ENCODE results near the gene ZNF680.

Gene ZNF680

GRCh38 chr7:64485623-64486022 is 77.2 kb downstream of the ZNF680 start:
- no peak overlapping the region for H3K4ac ChIP-seq (ENCODE audit: low read length)
- H3K9me3 ChIP-seq (replicated peaks in 1 of 2; ENCODE audit: control insufficient read depth in 2 of 2, insufficient read depth in 1 of 2, low read depth in 1 of 2, low read length in 2 of 2), result peaks cover 0 to 6% of the 10 kb centered on the region in 2 donors
- H2AFZ ChIP-seq (ENCODE audit: low read length), result no peak overlapping the region
- H2BK5ac ChIP-seq (ENCODE audit: low read length), result no peak overlapping the region
- DNase-seq (ENCODE audit: low spot score), result no peak
- H2BK12ac ChIP-seq (ENCODE audit: low read length), result no peak overlapping the region
- no peaks in the 10 kb centered on the region for H3K4me1 ChIP-seq (ENCODE audit: control insufficient read depth in 2 of 2, insufficient read depth in 1 of 2, low read depth in 1 of 2, low read length in 2 of 2)
- H3K18ac ChIP-seq (ENCODE audit: low read length), result no peak overlapping the region
- no CpG with 5 or more reads among the region's 1 CpG for WGBS, 2 donors (ENCODE audit: extremely low coverage in 2 of 2, insufficient read length in 2 of 2, insufficient replicate concordance in 1 of 2)
- H3K4me3 ChIP-seq (ENCODE audit: low read length in 2 of 2), result no peak overlapping the region
- no peak overlapping the region for H2AK5ac ChIP-seq (ENCODE audit: low read depth, low read length)
- H3K36me3 ChIP-seq (replicated peaks in 1 of 2; ENCODE audit: control insufficient read depth in 2 of 2, insufficient read depth in 2 of 2, low read length in 2 of 2), result no peaks in the 10 kb centered on the region
- H3K79me1 ChIP-seq (ENCODE audit: low read depth, low read length), result no peaks in the 10 kb centered on the region
- no peak overlapping the region for H2BK15ac ChIP-seq (ENCODE audit: low read length)
- no peak overlapping the region for H4K91ac ChIP-seq (ENCODE audit: low read depth, low read length, poor library complexity)
- H3K27me3 ChIP-seq (ENCODE audit: control insufficient read depth in 3 of 3, insufficient read depth in 3 of 3, low read depth in 1 of 3, low read length in 3 of 3), result no peaks in the 10 kb centered on the region
- no peak overlapping the region for H3K14ac ChIP-seq (ENCODE audit: low read length)
- no peak overlapping the region for H3K4me2 ChIP-seq (ENCODE audit: insufficient read depth, low read length, poor library complexity, severe bottlenecking)
- no peak overlapping the region for H3K9ac ChIP-seq (ENCODE audit: low read depth, low read length, poor library complexity)
- no peak overlapping the region for H4K8ac ChIP-seq (ENCODE audit: low read depth, low read length)
- no peak overlapping the region for H2BK120ac ChIP-seq (ENCODE audit: low read depth, low read length)
- no peak overlapping the region for H3K23ac ChIP-seq (ENCODE audit: low read depth, low read length, poor library complexity)
- H3K27ac ChIP-seq (replicated peaks; ENCODE audit: low read length), result no peak overlapping the region
